HG03196 (cell line): ENCODE results near the gene CHST14.

ENCODE experiments used
- ATAC-seq: cut with Tn5 transposase; IDR thresholded peaks from one replicate; pipeline ENCODE4 v1.9.1; 2021; ENCODE audit not compliant: unreplicated experiment

Gene CHST14, protein sequence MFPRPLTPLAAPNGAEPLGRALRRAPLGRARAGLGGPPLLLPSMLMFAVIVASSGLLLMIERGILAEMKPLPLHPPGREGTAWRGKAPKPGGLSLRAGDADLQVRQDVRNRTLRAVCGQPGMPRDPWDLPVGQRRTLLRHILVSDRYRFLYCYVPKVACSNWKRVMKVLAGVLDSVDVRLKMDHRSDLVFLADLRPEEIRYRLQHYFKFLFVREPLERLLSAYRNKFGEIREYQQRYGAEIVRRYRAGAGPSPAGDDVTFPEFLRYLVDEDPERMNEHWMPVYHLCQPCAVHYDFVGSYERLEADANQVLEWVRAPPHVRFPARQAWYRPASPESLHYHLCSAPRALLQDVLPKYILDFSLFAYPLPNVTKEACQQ

DNA sequence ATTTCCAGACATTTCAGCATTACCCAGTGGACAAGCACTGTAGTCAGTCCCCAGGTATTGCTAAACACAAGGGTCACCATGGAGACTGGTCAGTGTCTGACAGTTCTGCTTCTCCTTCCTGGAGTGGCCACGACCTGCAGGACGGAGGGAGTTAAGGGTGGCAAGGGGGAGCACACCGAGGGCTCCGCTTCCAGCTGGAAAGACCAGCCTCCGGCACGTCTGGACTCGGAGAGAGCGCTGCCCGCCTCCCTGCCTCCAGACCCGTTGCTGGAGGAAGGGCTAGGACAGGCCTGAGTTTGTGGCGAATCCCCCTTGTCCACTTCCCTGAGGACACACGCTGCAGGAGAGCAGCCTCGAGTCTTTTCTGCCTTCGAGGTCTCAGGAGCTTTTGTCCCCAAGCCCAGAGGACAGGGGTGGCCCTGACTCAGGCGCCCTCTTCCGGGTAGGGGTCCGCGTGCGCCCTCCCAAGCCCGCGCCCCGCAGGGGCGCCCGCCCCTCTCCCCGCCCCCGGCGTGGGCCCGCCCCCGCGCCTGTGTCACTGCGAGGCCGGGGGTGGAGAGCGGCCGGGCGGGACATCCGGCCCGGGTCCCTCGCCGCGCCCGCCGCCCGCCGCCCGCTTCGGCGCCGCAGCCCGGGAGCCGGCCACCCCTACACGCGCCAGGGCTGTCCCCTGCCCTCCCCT, at the start of gene CHST14:
TSS of gene CHST14 (plus strand) at position 562 of the 682 bp plus-strand sequence. CDS start 230 bp downstream, outside the sequence.
- peak; percentile 42 for ATAC-seq

GRCh38 chr15:40421246-40422157, 49.3 kb upstream of the CHST14 start:
- peak; percentile 60 for ATAC-seq

DNA sequence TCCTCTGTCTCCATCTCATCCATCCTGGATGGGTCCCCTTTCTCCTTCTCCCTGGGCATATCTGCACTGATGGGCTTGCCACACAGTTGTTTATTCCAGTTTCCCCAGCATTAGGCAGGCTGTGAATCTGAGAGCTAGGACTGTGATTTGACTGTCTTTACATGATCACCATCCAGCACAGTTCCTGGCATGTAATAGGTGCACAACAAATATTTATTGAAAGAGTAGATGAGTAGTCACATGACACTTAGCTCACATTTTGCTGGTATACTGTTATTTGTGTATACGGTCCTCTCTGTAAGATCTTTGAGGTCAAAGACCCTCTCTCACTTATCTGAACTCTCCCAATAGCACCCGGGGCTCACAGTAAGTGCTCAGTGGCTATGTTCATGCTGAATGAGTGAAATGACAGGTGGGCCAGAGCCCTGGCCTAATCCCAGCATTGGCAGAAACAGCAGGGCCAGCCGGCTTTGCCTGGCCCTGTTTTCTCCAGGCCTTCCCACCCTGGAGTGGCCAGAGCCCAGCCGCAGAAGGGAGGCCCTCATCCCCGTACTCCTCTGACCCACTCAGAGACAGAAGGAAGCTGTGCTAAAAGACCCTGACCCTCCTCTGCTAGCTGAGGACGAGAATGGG, 46.2 kb upstream of the CHST14 start:
- no peak for ATAC-seq

GRCh38 chr15:40425681-40426080, 45.1 kb upstream of the CHST14 start:
- ATAC-seq: no peak

GRCh38 chr15:40427188-40427587, 43.6 kb upstream of the CHST14 start:
- ATAC-seq: no peak

DNA sequence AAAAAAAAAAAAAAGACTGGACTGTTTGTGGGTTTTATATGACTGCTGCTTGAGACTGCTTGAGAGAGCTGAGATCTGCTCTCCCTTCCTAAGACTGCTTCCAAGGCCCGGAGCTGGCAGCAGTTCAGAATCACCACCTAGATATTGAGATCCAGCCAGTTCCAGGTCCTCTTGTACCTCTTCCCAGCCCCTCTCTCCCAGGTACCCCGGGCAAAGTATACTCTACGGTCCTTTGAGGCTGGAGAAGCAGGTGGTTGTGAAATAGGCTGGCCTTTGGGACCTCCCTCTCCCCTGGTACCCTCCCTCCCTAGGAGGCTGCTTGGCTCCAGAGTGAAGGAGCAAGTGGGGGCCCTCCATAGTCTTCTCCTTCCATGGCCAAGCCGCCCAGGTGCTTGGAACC, 42.6 kb upstream of the CHST14 start:
- no peak for ATAC-seq

DNA sequence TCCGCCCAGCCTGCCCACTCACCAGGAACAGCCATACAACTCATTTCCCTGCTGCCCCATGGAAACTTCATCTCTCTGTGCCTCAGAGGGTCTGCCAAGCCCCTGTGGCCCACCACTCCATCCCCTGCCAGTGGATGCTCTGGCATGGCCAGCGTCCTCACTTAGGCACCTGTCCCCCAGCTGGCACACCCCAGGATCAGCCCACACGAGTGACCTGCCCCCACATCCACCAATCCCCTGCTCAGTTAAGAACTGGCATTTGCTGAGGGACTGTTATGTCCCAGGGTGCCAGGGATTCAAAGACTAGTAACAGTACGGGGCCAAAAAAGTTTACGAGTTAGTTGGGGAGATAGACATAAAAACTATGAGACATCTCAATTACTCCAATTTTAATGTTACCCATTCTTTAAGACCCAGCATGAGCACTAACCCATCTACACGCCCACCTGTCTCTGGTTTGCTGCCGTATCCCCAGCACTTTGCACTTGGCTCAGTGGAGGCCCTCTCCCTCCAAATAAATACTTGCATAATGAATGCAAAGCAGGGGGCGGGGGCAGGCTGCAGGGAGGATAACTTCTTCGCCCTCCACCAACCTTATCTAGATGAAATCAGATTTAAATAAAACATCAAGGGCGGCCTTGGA, 41.6 kb upstream of the CHST14 start:
- ATAC-seq: no peak

GRCh38 chr15:40430271-40430805, 40.4 kb upstream of the CHST14 start:
- no peak for ATAC-seq

GRCh38 chr15:40435023-40435709, 35.6 kb upstream of the CHST14 start:
- ATAC-seq: no peak

- no peak for ATAC-seq
Observed at GRCh38 chr15:40435710-40436089, 35.1 kb upstream of the CHST14 start.

GRCh38 chr15:40436116-40436891, 34.5 kb upstream of the CHST14 start:
- ATAC-seq: no peak

- ATAC-seq: no peak
Observed at GRCh38 chr15:40436892-40437751, 33.7 kb upstream of the CHST14 start.

- ATAC-seq: no peak
Observed at GRCh38 chr15:40437752-40438687, 32.8 kb upstream of the CHST14 start.

- no peak for ATAC-seq
Observed at GRCh38 chr15:40438712-40439111, 32.1 kb upstream of the CHST14 start.

DNA sequence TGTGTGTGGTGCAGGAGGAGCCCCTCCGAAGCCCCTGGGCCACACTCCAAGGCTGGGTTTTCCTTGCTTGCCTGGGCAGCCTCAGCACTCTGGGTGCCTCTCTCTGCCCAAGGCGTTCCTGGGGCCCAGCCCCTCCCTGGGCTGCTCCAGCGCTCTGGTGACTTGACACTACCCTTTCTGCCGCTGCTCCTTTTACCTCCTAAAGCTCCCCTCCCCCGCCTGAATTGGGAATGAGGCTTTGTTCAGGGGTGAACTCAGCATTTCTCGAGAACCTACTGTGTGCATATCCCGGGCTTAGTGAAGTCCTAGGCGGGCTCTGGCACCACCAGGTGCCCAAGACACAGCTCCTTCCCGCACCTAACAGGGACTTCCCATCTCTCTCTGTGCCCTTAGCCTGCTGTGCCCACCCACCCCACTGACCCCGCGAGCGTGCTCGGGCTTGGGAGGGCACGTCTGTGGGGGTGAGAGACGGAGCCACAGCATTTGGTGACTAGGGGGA, 31.3 kb upstream of the CHST14 start:
- no peak for ATAC-seq

DNA sequence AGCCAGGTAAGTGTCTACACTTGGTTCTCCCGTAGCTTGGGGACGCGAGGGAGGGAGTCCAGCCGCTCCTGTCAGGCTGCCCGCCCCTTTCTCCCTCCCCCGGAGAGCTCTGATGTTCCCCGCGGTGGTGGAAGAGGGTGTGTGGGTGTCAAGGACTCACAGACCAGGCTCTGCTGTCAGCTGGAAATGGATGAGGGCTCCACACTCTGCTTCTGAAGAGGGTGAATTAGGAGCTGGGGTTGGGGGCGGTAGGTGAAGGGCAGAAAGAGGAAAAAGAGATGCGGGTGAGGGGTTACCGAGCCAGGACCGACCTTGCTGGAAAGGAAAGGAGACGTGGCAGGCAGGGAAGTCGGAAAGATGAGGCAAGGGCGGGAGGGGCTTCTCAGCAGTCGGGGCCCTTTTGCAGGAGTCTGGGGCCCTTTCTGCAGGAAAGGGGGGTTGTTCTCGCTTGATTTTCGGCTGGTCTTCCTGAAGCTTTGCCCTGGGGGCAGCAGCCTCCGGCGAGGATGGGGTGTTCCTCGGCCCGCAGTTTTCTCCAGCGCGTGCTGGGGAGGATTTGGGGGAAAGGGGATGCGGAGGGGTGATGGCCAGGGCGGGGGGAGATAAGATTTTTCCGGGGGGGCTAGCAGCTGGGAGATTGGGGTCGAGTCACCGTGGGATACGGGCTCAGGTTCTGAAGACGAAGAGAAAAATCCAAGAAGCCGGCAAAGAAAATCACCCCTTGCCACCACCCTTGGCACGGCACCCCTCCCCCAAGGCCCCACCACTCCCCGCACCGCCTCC, 30.6 kb upstream of the CHST14 start:
- ATAC-seq: no peak
